GM12875 (cell line): Measurements from ENCODE around the gene TNN.
"Not testable (repeated sequence)": the region's sequence is repeated elsewhere in the genome, so short reads cannot be mapped to it uniquely, and the experiment has no call there.

Experiments
- H3K4me3 ChIP-seq: one replicate; pipeline ENCODE4 v1.5.1; 2011; ENCODE audit warnings: low read depth, low read length, control low read depth
- TF ChIP-seq, protein P1 (sequence below): IDR thresholded peaks from 2 replicates; pipeline ENCODE4 v1.5.1; 2011; ENCODE audit warnings: low read depth, mild to moderate bottlenecking, control low read depth, inconsistent platforms, low read length, moderate library complexity, borderline replicate concordance; ENCODE audit not compliant: insufficient read depth

TNN gene

DNA sequence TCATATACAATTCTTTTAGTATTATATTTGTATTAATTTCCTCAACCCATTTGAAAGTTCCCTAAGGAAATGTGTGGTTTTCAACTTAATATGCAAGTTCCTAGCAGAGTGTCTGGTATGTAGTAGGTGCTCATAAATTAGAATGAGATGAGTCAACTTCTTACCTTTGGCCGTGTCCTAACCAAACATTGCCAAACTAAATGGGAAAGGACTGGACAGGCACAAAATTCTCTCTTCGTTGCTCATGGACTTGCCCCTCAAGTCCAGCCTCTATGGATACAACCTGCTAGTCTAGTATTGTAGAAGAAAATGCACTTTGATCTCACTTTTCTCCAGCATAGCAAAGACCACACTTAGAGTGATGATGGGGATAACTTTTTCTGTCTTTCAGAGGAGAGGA lies 32.9 kb upstream of the TNN start:
- no peak overlapping the region for H3K4me3 ChIP-seq
- TF ChIP-seq, protein P1, sequence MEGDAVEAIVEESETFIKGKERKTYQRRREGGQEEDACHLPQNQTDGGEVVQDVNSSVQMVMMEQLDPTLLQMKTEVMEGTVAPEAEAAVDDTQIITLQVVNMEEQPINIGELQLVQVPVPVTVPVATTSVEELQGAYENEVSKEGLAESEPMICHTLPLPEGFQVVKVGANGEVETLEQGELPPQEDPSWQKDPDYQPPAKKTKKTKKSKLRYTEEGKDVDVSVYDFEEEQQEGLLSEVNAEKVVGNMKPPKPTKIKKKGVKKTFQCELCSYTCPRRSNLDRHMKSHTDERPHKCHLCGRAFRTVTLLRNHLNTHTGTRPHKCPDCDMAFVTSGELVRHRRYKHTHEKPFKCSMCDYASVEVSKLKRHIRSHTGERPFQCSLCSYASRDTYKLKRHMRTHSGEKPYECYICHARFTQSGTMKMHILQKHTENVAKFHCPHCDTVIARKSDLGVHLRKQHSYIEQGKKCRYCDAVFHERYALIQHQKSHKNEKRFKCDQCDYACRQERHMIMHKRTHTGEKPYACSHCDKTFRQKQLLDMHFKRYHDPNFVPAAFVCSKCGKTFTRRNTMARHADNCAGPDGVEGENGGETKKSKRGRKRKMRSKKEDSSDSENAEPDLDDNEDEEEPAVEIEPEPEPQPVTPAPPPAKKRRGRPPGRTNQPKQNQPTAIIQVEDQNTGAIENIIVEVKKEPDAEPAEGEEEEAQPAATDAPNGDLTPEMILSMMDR = no peak

DNA sequence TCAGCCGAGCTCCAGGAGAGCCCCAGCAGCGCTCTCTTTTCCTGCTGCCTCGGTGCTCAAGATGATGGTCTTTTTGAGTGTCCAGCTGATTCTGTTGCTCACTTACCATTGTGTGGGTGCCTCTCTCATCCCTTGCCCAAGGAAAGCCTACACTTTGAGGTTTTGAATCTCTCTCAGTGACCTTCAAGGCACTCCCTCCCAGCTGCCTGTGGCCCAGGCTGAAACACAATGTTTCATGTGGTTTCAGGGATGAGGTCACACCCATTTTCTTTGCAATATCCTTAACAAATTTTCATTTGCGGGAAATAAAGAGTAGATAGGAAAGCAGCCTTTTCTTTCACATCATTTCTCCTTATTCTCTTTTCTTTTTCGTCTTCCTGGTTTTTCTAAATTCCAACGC lies 31.8 kb upstream of the TNN start:
- TF ChIP-seq, protein P1 = no peak
- no peak overlapping the region for H3K4me3 ChIP-seq

DNA sequence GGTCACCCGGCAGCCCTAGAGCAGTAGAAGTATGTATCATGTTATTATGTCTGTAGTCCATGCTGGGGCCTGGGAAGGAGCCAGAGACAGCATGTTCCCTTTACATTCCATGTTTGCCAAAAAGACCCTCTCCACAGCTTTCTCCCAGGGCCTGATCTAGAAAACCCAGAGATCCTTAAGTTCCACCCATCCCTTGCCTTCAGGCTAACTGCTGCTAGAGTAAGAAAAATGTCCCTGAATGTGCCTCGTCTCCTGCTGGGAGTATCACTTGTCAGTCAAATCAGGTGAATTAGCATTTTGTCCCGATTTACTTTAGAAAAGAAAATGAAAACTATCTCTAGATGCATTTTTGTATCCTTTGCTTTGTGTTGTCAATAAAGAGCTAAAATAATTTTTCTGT lies 31.2 kb upstream of the TNN start:
- no peak overlapping the region for H3K4me3 ChIP-seq
- TF ChIP-seq, protein P1 = no peak

DNA sequence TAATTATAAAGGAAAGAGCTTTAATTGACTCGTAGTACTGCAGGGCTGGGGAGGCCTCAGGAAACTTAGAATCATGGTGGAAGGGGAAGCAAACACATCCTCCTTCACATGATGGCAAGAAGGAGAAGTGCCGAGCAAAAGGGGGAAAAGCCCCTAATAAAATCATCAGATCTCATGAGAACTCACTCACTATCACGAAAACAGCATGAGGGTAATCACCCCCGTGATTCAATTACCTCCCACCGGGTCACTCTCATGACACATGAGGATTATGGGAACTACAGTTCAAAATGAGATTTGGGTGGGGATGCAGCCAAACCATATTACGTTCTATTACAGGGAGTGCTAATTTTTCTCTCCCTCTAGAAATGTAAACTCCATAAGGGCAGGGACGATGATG lies 30.2 kb upstream of the TNN start:
- H3K4me3 ChIP-seq = no peak overlapping the region
- TF ChIP-seq, protein P1 = no peak

DNA sequence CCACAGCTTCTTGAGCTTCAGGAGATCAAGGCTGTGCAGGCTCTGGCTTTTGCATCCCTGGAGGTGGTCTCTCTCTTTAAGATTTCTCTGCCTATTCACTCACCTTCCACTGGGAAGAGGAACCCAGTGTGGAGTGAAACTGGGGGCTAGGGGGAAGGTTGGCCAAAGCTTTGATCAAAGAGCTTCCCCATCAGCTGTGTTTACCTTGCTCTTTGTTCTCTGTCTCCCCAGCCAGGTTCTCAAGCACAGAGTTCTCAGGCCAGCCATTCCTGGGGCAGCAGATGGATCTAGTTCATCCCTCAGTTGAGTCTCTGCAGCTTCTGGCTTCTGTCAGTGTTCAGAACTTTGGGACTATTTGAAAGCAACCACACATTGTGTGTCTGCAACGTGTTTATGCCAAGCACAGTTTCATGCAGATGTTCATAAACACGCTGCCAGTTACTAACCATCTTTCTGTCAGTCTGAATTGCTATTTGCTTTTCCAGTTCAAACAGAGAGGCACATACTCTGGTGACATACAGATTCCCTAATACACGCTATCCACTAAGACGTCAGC lies 27.2 kb upstream of the TNN start:
- TF ChIP-seq, protein P1 = no peak
- no peak overlapping the region for H3K4me3 ChIP-seq

DNA sequence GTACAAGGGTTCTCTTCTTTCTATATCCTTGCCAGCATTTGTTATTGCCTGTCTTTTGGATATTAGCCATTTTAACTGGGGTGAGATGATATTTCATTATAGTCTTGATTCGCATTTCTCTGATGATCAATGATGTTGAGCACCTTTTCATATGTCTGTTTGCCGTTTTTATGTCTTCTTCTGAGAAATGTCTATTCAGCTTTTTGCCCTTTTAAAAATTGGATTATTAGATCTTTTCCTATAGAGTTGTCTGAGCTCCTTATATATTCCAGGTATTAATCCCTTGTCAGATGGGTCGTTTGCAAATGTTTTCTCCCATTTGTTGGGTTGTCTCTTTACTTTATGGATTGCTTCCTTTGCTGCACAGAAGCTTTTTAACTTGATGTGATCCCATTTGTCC lies 25.0 kb upstream of the TNN start:
- TF ChIP-seq, protein P1 = no peak
- H3K4me3 ChIP-seq = no peak overlapping the region

DNA sequence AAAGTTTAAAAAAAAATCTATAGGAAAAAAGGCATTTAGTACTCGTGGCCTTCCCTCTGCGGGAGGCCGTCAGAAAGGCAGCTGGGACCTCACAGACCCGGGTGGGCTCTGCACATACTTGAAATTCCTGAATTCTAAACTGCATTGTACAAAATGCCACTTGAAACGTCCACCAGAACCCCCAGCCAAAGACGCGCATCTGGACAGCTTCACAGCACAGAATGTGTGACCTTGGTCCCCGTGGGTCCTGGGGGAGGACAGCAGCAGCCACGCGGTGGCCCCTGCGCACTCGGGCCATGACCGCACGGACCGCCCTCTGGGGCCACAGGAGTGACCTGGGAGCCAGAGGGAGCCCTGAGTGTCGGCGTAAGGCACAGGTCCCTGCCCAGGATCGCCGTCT lies 23.8 kb upstream of the TNN start:
- no peak overlapping the region for H3K4me3 ChIP-seq
- TF ChIP-seq, protein P1 = no peak

- H3K4me3 ChIP-seq = not testable (repeated sequence)
Measured at GRCh38 chr1:175044591-175044990, 23.0 kb upstream of the TNN start.
